Activated CD4-positive, alpha-beta T cell treated with anti-CD3 and anti-CD28 coated beads, Interleukin-2, Interleukin-6, amounts not matched to agents 100 ng/mL and 50 ng/mL, durations not matched to agents 16 hours and 8 hours (primary cell): ENCODE measurements around the gene MAIP1.
"Not testable (repeated sequence)": the region's sequence is repeated elsewhere in the genome, so short reads cannot be mapped to it uniquely, and the experiment has no call there.

ENCODE experiments used
- DNase-seq: peaks from one replicate; pipeline ENCODE4 v3.0.0-alpha.2; 2020

MAIP1 gene

GRCh38 chr2:199955339-199956061, at the start of gene MAIP1, which contains the start of gene TYW5:
MAIP1 (plus strand) TSS chr2:199955582; CDS start chr2:199955799, 217 bp downstream.
TYW5 (minus strand) TSS chr2:199955491; CDS start chr2:199955470, 21 bp downstream.
- DNase-seq: peak; percentile 85

- DNase-seq: no peak
Observed at GRCh38 chr2:199907008-199907714, 48.2 kb upstream of the MAIP1 start.

GRCh38 chr2:199910338-199911051, 44.9 kb upstream of the MAIP1 start:
- DNase-seq: no peak

GRCh38 chr2:199911052-199911876, 44.1 kb upstream of the MAIP1 start, which contains the start of gene C2orf69:
C2orf69 (plus strand) TSS chr2:199911293; CDS start chr2:199911439, 146 bp downstream.
- peak; percentile 96 for DNase-seq

- DNase-seq: no peak
Observed at GRCh38 chr2:199911877-199912161, 43.6 kb upstream of the MAIP1 start.

- DNase-seq: not testable (repeated sequence)
Observed at GRCh38 chr2:199912553-199913114, 42.7 kb upstream of the MAIP1 start.

GRCh38 chr2:199914372-199914958, 40.9 kb upstream of the MAIP1 start:
- no peak for DNase-seq

- DNase-seq: no peak
Observed at GRCh38 chr2:199916980-199917379, 38.4 kb upstream of the MAIP1 start.

GRCh38 chr2:199922856-199923255, 32.5 kb upstream of the MAIP1 start:
- DNase-seq: no peak

GRCh38 chr2:199923924-199924323, 31.5 kb upstream of the MAIP1 start:
- no peak for DNase-seq

- DNase-seq: no peak
Observed at GRCh38 chr2:199926806-199927205, 28.6 kb upstream of the MAIP1 start.

- no peak for DNase-seq
Observed at GRCh38 chr2:199928226-199928625, 27.2 kb upstream of the MAIP1 start.

GRCh38 chr2:199928626-199929025, 26.8 kb upstream of the MAIP1 start:
- DNase-seq: no peak

- DNase-seq: no peak
Observed at GRCh38 chr2:199929262-199929661, 26.1 kb upstream of the MAIP1 start.

GRCh38 chr2:199932312-199932855, 23.0 kb upstream of the MAIP1 start:
- no peak for DNase-seq

GRCh38 chr2:199933466-199933865, 21.9 kb upstream of the MAIP1 start:
- DNase-seq: no peak

- no peak for DNase-seq
Observed at GRCh38 chr2:199936554-199936953, 18.8 kb upstream of the MAIP1 start.

GRCh38 chr2:199940373-199940772, 15.0 kb upstream of the MAIP1 start:
- DNase-seq: no peak

- DNase-seq: no peak
Observed at GRCh38 chr2:199943373-199943772, 12.0 kb upstream of the MAIP1 start.

- no peak for DNase-seq
Observed at GRCh38 chr2:199946196-199946595, 9.2 kb upstream of the MAIP1 start.

GRCh38 chr2:199946836-199947235, 8.5 kb upstream of the MAIP1 start:
- no peak for DNase-seq

GRCh38 chr2:199950396-199950795, 5.0 kb upstream of the MAIP1 start:
- DNase-seq: peak; percentile 11
